ENCODE results near the gene PHOSPHO1.

GRCh38 chr17:49216953-49217650 is 13.5 kb downstream of the PHOSPHO1 start:
- TF ChIP-seq CTCF (IDR thresholded peaks at IDR 0.05) (no peak), POLR2A (IDR thresholded peaks at IDR 0.05) (no peak)

Data from thyroid gland (tissue), 4 donors.